Astrocyte of the spinal cord (primary cell): Measurements from ENCODE around the gene MARK4.
"Not testable (repeated sequence)": the region's sequence is repeated elsewhere in the genome, so short reads cannot be mapped to it uniquely, and the experiment has no call there.

Experiments used
- DNase-seq: peaks from one replicate; pipeline ENCODE4 v3.0.0; 2011; ENCODE audit warnings: low read depth, low spot score
- H3K4me3 ChIP-seq: 2 replicates; pipeline ENCODE4 v1.5.1; 2011; ENCODE audit warnings: low read depth, mild to moderate bottlenecking, low read length, moderate library complexity
- in situ Hi-C: cut with HindIII; loops from 2 replicates; pipeline ENCODE4 v1.10.0; 2017; ENCODE audit warnings: low sequenced_read_pairs
- TF ChIP-seq, protein P1 (sequence below): IDR thresholded peaks from 2 replicates; pipeline ENCODE4 v1.5.1; 2012; ENCODE audit warnings: low read depth, mild to moderate bottlenecking, low read length, inconsistent platforms

Gene MARK4

DNA sequence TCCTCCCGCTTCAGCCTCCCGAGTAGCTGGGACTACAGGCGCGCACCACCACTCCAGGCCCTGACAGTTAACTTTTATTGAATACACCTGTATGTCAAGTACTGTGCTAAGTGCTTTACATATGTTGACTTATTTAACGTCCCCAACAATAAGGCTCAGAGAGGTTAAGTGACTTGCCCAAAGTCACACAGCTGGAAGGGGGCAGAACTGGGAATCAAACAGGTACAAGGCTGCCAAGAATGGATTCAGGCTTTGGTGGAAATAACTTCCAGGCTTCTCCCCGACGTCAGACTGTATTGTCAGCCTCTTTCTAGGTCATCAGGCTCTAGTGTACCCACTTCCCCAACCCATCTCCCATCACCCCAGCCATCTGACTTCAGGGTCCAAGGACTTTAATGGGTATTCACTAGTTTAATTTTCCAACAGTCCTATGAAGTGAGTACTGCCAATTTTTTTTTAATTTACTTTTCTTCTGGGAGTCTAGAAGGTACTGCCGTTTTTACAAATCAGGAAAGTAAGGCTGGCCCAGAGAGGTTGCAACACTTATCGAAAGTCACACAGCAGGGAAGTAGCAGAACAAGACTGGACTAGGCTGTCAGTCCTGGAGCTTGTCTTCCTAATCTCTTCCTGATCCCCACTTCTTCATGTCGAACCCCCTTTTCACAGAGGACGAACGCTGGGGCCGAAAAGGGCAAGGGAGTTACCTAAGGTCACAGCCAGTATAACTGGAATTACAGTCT, 76.5 kb downstream of the MARK4 start:
- in situ Hi-C loops = no loop called here
- no peak overlapping the region for H3K4me3 ChIP-seq
- TF ChIP-seq, protein P1, sequence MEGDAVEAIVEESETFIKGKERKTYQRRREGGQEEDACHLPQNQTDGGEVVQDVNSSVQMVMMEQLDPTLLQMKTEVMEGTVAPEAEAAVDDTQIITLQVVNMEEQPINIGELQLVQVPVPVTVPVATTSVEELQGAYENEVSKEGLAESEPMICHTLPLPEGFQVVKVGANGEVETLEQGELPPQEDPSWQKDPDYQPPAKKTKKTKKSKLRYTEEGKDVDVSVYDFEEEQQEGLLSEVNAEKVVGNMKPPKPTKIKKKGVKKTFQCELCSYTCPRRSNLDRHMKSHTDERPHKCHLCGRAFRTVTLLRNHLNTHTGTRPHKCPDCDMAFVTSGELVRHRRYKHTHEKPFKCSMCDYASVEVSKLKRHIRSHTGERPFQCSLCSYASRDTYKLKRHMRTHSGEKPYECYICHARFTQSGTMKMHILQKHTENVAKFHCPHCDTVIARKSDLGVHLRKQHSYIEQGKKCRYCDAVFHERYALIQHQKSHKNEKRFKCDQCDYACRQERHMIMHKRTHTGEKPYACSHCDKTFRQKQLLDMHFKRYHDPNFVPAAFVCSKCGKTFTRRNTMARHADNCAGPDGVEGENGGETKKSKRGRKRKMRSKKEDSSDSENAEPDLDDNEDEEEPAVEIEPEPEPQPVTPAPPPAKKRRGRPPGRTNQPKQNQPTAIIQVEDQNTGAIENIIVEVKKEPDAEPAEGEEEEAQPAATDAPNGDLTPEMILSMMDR = no peak
- DNase-seq = no peak

DNA sequence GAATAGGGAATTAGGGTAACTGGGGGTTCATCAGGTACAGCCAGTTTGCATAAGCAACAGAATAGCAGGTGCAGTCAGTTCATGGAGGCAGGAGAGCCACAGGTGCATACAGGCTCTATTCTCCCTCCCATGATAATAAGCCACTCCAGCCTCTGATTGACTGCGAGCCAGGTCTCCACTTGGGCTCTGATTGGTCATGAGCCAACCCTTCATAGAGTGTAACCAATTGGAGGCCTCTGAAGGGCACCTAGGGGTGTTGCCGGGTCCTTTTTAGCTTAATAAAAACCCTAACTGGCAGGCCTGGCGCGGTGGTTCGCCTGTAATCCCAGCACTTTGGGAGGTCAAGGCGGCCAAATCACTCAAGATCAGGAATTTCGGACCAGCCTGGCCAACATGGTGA, 80.3 kb downstream of the MARK4 start:
- no peak for DNase-seq
- TF ChIP-seq, protein P1 = no peak
- H3K4me3 ChIP-seq = no peak overlapping the region
- in situ Hi-C loops = no loop called here

DNA sequence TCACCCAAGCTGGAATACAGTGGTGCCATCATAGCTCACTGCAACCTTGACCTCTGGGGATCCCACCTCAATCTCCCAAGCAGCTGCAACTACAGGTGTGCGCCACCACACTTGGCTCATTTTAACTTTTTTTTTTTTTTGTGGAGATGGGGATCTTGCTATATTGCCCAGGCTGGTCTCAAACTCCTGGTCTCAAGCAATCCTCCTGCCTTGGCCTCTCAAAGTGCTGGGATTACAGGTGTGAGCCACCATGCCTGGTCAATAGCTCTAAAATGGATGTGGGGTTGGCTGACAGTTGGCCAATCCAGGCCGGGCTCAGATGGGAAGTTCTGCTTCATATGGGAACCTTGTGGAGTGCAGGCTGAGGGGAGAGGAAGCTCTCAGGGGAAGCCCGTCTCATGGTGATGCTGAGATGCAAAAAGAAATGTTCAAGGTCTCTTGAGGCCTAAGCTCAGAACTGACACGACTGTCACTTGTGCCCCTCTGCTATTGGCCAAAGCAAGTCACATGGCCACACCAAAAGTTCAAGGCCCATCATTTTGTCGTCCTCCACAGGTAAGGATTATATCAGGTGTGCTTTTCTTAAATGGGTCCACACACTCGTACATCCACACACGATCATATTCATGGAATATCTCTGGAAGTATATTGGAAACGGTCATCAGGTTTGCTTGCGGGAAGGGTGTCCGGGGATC, 82.7 kb downstream of the MARK4 start:
- no peak overlapping the region for H3K4me3 ChIP-seq
- in situ Hi-C loops = no loop called here
- TF ChIP-seq, protein P1 = no peak
- DNase-seq = no peak

DNA sequence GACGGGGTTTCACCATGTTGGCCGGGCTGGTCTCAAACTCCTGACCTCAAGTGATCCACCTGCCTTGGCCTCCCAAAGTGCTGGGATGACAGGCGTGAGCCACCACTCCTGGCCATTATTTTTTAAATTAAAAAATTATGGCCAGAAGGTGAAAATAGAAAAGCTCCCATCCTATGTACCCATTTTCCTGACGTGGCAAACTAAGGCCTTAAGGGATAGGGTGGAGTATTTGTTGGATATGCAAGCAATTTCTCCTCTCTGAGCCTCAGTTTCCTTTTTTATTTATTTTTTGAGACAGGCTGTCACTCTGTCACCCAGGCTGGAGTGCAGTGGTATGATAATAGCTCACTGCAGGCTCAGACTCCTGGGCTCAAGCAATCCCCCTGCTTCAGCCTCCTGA, 83.8 kb downstream of the MARK4 start:
- in situ Hi-C loops, H3K4me3 ChIP-seq, DNase-seq: not testable (repeated sequence)

DNA sequence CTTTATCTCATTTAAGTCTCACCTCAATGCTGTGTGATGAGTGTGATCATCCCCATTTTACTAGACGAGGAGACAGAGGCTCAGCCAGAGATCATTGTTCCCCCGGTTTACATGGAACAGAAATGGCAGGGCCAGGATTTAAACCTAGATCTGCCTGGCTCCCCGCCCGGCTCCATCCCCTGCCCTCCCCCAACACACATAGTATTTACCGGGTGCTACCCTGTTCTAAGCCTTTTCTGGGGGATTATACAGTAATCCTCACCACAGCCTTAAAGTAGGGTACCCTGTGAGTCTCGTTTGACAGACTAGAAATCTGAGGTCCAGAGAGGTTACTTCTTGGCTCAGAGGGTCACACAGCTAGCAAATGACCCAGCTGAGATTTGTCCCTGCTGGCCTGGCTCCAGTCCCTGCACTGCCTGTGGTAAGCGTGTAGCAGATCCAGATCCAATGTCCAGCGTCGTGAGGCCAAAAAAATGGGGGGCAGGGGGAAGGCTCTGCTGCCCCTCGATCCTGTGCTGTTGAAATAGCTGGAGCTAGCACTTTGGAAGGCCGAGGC, 85.7 kb downstream of the MARK4 start:
- no peak for DNase-seq
- TF ChIP-seq, protein P1 = no peak
- H3K4me3 ChIP-seq = no peak overlapping the region
- in situ Hi-C loops = no loop called here

DNA sequence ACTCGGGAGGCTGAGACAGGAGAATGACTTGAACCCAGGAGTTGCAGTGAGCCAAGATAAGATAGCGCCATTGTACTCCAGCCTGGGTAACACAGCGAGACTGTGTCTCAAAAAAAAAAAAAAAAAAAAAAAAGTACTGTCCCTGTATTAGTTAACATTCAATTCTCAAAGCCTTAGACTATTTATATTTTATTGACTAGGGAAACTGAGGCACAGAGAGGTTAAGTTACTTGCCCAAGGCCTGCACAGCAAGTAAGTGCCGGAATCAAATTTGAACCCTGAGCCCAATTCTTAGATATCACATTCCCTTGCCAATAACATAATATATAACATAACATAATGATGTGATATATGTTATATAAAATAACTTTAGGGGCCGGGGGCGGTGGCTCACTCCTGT, 88.6 kb downstream of the MARK4 start:
- TF ChIP-seq, protein P1 = no peak
- no peak overlapping the region for H3K4me3 ChIP-seq
- no peak for DNase-seq
- in situ Hi-C loops = no loop called here
